ENCODE data around the gene CHN2.

GRCh38 chr7:29170781-29171180 lies 23.8 kb upstream of the CHN2 start:
- no peak for TF ChIP-seq POLR2A (IDR thresholded peaks at IDR 0.05)
- no peak for TF ChIP-seq POLR2AphosphoS5 (IDR thresholded peaks at IDR 0.05)

Measured in spleen (tissue), 3 donors.